Bronchial epithelial cell (primary cell): ENCODE results near the gene ARHGAP8. TPM values are rescaled to one million over a fixed set of nuclear protein-coding genes. Genes with fewer than 3 reads are reported as not detected.

Experiments used
- DNase-seq: peaks from one replicate; pipeline ENCODE4 v3.0.0-alpha.2; 2010; ENCODE audit warnings: low read depth
- FAIRE-seq: peaks from 2 replicates; lab custom pipeline; 2011; peaks lifted over from hg19 to GRCh38; lab: Jason Lieb, UNC
- H3K27me3 ChIP-seq: 2 replicates; pipeline ENCODE4 v1.5.1; 2011; ENCODE audit warnings: low read length; ENCODE audit not compliant: control insufficient read depth, insufficient read depth
- H3K36me3 ChIP-seq: 2 replicates; pipeline ENCODE4 v1.5.1; 2011; ENCODE audit warnings: low read length; ENCODE audit not compliant: control insufficient read depth, insufficient read depth
- H3K4me3 ChIP-seq: 2 replicates; pipeline ENCODE4 v1.5.1; 2011; ENCODE audit warnings: mild to moderate bottlenecking, low read depth, low read length, control low read depth
- total RNA-seq: library from RNA; depleted of rRNA; stranded (reverse); fragments of >200 nt; gene quantifications from 2 replicates; pipeline ENCODE4 v1.2.1, GENCODE V29; 2014
- TF ChIP-seq, protein P1 (sequence below): IDR thresholded peaks from 2 replicates; pipeline ENCODE4 v1.5.1; 2011; ENCODE audit warnings: mild to moderate bottlenecking, moderate library complexity, low read length, control low read depth, inconsistent platforms; ENCODE audit not compliant: insufficient read depth, severe bottlenecking

ARHGAP8 gene
- total RNA-seq, 1 donor from 2014 or later: 15.0 TPM

DNA sequence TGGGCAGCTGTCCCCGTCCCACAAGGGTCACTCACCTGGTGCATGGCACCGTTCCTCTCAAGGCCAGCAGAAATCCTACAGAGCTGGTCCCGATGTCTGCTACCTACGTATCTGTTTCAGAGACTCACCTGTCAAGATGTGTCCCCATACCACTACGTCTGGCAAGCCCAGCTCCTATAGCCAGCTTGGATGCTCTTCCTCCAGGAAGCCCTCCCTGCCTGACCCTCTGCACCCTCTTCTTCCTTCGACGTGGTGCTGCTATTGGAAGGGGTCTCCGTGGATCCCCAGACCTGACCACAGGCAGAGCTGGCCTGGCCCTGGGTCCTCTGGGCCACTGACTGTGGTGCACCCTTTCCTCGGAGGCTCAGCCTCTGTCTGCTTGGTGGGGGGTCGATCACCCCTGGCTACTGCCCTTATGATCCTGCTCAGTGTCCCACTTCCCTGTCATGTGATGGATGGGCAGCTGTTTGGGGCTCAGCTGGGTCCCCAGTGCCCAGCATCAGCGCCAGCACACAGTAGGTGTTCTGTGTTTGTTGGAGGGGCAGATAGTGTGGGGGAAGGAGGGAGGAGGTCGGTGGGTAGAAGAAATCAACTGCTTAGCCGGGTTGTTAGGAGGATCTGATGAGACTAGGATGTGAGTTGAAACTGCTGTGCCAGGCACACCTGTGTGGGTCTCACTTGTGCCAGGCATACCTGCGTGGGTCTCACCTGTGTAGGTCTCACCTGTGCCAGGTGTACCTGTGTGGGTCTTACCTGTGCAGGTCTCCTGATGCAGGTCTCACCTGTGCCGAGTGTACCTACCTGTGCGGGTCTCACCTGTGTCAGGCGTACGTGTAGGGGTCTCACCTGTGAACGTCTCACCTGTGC lies 21.7 kb upstream of the ARHGAP8 start:
- Histone ChIP-seq H3K27me3 (no peaks in the 10 kb centered on the region), H3K4me3 (no peak overlapping the region), H3K36me3 (peaks cover 8% of the 10 kb centered on the region)
- TF ChIP-seq, protein P1, sequence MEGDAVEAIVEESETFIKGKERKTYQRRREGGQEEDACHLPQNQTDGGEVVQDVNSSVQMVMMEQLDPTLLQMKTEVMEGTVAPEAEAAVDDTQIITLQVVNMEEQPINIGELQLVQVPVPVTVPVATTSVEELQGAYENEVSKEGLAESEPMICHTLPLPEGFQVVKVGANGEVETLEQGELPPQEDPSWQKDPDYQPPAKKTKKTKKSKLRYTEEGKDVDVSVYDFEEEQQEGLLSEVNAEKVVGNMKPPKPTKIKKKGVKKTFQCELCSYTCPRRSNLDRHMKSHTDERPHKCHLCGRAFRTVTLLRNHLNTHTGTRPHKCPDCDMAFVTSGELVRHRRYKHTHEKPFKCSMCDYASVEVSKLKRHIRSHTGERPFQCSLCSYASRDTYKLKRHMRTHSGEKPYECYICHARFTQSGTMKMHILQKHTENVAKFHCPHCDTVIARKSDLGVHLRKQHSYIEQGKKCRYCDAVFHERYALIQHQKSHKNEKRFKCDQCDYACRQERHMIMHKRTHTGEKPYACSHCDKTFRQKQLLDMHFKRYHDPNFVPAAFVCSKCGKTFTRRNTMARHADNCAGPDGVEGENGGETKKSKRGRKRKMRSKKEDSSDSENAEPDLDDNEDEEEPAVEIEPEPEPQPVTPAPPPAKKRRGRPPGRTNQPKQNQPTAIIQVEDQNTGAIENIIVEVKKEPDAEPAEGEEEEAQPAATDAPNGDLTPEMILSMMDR: no peak
- FAIRE-seq: peak; percentile 89
- DNase-seq: no peak

DNA sequence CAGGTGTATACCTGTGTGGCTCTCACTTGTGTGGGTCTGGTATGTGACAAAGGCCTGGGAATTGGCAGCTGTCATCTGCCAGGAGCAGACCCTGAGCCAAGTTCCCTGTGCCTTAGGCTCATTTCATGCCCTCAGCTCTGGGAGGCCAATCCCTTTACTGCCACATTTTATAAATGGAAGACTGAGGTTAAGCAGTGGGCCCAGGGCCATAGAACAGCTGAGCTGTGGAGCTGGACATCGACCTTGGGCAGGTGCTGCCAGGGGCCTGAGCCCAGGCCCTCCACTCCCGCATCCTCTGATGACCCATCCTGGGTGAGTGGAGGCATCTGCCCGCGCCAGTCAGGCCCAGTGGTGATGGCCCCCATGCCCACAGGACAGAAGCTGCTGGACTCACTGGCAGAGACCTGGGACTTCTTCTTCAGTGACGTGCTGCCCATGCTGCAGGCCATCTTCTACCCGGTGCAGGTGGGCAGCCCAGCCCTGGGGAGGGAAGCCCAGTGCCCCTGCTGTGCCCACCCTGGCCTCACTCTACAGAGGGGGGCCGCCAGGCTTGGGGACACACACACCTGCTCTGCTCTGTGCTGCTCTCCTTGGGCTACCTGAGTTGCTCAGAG lies 20.9 kb upstream of the ARHGAP8 start:
- peaks cover 8% of the 10 kb centered on the region for H3K36me3 ChIP-seq
- no peaks in the 10 kb centered on the region for H3K27me3 ChIP-seq
- DNase-seq (no peak), FAIRE-seq (no peak)
- TF ChIP-seq, protein P1: no peak
- H3K4me3 ChIP-seq: no peak overlapping the region

DNA sequence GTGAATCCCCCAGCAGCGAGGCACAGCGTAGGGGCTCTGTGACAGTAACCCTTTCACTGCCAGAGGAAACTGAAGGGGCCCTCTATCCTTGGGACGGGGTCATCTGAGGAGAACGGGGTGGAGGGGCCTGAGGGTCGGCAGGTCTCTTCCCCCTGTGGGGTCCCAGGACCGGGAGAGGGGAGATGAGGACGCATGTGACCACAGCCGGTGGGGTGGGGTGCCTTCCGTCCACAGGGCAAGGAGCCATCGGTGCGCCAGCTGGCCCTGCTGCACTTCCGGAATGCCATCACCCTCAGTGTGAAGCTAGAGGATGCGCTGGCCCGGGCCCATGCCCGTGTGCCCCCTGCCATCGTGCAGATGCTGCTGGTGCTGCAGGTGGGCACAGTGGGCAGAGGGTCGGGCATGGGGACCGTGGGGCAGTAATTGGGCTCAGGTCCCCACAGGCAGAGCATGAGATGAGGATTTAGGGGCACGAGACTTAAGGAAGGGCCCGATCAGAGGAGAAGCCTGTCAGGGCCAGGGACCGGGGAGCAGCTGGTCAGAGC lies 20.3 kb upstream of the ARHGAP8 start:
- no peak for DNase-seq
- no peak for FAIRE-seq
- H3K4me3 ChIP-seq: no peak overlapping the region
- TF ChIP-seq, protein P1: no peak
- peaks cover 6% of the 10 kb centered on the region for H3K36me3 ChIP-seq
- H3K27me3 ChIP-seq: no peaks in the 10 kb centered on the region

DNA sequence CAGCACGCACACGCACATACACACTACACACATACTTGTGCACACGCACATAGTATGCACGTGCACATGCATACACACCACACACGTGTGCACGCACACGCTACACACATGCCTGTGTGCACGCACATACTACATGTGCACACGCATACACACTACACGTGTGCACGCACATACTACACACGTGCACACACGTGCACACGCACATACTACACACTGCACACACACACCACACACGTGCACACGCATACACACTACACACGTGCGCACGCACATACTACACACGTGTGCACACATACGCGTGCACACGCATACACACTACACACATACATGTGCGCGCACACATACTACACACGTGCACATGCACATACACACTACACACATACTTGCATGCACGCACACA lies 19.7 kb upstream of the ARHGAP8 start:
- DNase-seq (no peak), FAIRE-seq (peak; percentile 98)
- TF ChIP-seq, protein P1: no peak
- Histone ChIP-seq H3K27me3 (no peaks in the 10 kb centered on the region), H3K36me3 (peaks cover 6% of the 10 kb centered on the region), H3K4me3 (no peak overlapping the region)

DNA sequence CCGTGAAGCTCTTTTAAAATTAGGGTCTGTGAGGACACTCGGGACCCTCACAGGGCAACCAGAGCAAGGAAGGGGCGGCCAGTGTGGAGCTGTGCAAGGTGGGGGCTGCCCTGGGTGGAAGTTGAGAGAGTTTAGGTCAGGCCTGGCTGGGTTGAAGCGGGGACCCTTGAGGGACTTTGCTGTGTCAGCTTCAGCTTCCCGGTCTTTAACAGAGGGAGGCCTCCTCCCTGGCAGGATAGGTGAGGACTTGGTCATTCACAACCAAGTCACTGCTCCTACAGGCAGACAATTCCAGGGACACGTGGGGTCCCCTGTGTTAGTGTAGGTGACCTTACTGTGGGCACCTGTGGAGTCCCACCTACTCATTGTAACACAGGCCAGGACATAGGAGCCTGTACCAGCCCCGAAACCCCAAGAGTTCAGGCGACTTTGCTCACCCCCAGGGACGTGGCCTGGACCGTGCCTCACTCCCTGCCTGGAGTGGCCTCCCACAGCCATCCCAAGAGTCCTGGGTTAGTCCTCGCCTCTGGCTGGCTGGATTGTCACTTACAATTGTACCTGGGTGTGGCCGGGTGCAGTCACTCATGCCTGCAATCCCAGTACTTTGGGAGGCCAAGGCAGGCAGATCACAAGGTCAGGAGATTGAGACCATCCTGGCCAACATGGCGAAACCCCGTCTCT lies 18.8 kb upstream of the ARHGAP8 start:
- DNase-seq: no peak
- peaks cover 4% of the 10 kb centered on the region for H3K36me3 ChIP-seq
- TF ChIP-seq, protein P1: no peak
- no peaks in the 10 kb centered on the region for H3K27me3 ChIP-seq
- no peak overlapping the region for H3K4me3 ChIP-seq
- FAIRE-seq: no peak
